Heart left ventricle (tissue), 13 donors: ENCODE data around the gene LAG3.

Experiments used
- POLR2A ChIP-seq, 2 donors: fragments of 450-650 bp; IDR thresholded peaks; one replicate each; pipeline ENCODE4 v1.6.1; 2017; ENCODE audit warnings: antibody characterized with exemption in 2 of 2, mild to moderate bottlenecking in 2 of 2, moderate library complexity in 2 of 2
- TF ChIP-seq, protein P1 (sequence below), 12 donors: fragments of 200-600 bp; sonication (generic) in 4 of 12; IDR thresholded peaks; one replicate each; pipeline versions ENCODE4 v1.5.0 to v1.8.0; 2018 to 2022; ENCODE audit warnings: antibody characterized with exemption in 12 of 12, mild to moderate bottlenecking in 5 of 12
- donor health status: ischemic (EF 13 %, LVEDD 7.1; RV severe dilation, severe dysfunction).
- donor health status: DM: no; HTN: yes; CAD: no.
- donor health status: DM: no; HTN: no; CAD: no.
- donor health status: ischemic (EF 25% LVEDD 6.9; RV normal size, moderate dysfunction).
- donor health status: ischemic (EF 25% LVEDD 5.7; RV mildly dilated, moderate dysfunction).
- donor health status: ischemic (EF 35%, LVEDD 5.7; RV mildly dilated, moderate dysfunction).
- donor health status: nonischemic (EF 11% LVEDD 7.7; RV severe dilation, severe dysfunction).
- donor health status: DM: yes; HTN: yes; CAD: no.
- donor health status: PGD.
- donor health status: ischemic (EF 29% LVEDD 5.4; RV normal size, mild dysfunction).
- donor health status: nonischemic (EF 23%, LVEDD 6.1; RV moderate dilation, normal function).

DNA sequence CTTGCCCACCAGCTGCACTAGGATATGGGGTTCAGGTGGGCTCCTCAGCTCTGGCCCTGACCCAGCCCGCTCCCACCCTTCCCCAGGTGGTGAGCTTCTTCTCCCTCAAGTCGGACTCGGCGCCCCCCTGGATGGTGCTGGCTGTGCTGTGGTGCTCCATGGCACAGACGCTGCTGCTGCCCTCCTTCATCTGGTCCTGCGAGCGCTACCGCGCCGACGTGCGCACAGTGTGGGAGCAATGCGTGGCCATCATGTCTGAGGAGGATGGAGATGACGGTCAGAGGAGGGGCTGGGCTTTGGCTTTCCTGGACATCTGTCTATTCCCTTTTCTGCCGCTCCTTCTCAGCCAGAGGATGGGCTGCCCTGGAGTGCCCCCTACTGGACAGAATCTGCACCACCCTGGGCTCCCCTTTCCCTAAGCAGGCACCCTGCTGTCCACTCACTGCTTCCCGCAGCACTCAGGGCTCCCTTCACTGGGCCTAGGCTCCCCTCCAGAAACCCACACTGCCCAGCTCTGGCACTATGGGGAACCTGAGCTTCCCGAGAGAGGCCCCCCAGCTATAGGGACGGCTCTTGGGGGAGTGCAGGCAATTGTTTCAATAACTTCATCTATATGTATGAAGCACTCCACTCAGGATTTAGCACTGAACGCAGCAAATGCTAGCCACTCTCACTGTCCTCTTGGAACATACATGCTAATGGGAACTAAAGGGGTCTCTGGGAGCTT, 53.2 kb downstream of the LAG3 start:
- TF ChIP-seq, protein P1, sequence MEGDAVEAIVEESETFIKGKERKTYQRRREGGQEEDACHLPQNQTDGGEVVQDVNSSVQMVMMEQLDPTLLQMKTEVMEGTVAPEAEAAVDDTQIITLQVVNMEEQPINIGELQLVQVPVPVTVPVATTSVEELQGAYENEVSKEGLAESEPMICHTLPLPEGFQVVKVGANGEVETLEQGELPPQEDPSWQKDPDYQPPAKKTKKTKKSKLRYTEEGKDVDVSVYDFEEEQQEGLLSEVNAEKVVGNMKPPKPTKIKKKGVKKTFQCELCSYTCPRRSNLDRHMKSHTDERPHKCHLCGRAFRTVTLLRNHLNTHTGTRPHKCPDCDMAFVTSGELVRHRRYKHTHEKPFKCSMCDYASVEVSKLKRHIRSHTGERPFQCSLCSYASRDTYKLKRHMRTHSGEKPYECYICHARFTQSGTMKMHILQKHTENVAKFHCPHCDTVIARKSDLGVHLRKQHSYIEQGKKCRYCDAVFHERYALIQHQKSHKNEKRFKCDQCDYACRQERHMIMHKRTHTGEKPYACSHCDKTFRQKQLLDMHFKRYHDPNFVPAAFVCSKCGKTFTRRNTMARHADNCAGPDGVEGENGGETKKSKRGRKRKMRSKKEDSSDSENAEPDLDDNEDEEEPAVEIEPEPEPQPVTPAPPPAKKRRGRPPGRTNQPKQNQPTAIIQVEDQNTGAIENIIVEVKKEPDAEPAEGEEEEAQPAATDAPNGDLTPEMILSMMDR (IDR thresholded peaks at IDR 0.05): peak; percentile 82 to 95 (median 91)
- TF ChIP-seq POLR2A (IDR thresholded peaks at IDR 0.05): no peak
